ENCODE results near the gene NDEL1. TPM values are rescaled to one million over a fixed set of nuclear protein-coding genes. Genes with fewer than 3 reads are reported as not detected.

NDEL1 gene
- total and polyA plus RNA-seq, 4 donors = 25.2 to 101 (median 55.5) TPM

DNA sequence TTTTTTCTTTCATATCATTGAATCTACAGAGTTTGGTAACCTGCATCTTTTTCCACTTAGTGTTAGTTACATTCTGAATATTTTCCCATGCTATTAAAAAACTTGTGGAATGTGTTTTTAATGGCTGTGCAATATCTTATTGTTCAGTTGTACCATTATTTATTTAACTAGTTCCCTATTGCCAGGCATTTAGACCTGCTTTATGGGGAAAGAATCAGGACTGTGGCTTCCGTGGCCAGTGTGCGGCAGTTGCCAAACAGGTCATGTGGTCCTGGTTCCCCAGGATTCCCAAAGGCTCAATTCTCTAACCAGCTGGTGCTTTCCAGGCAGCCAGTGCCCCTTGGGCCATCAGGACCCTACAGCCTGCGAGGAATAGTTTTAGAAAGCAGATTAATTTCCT lies 30.8 kb downstream of the NDEL1 start:
- H3K36me3 ChIP-seq (ENCODE audit: control insufficient read depth in 4 of 4, insufficient read depth in 4 of 4, low read length in 4 of 4) = peaks cover 21 to 53% (median 30%) of the 10 kb centered on the region in 4 donors
- no peak overlapping the region for H3K27ac ChIP-seq (ENCODE audit: low read depth in 1 of 2, low read length in 1 of 2)

GRCh38 chr17:8466873-8467272 lies 31.2 kb downstream of the NDEL1 start:
- Histone ChIP-seq H3K27me3 (ENCODE audit: control insufficient read depth in 3 of 3, insufficient read depth in 3 of 3, low read length in 2 of 3) (no peaks in the 10 kb centered on the region), H3K36me3 (ENCODE audit: control insufficient read depth in 4 of 4, insufficient read depth in 4 of 4, low read length in 4 of 4) (peaks cover 21 to 55% (median 29%) of the 10 kb centered on the region in 4 donors), H3K4me3 (no peak overlapping the region), H3K9ac (ENCODE audit: insufficient read depth in 1 of 2, low read length in 2 of 2) (no peak overlapping the region), H3K4me1 (ENCODE audit: control insufficient read depth in 5 of 5, insufficient read depth in 5 of 5, low read length in 5 of 5) (peaks cover 0 to 14% (median 3%) of the 10 kb centered on the region in 5 donors), H3K9me3 (ENCODE audit: control insufficient read depth in 4 of 4, insufficient read depth in 3 of 4, low read length in 3 of 4) (no peaks in the 10 kb centered on the region), H3K27ac (ENCODE audit: low read depth in 1 of 2, low read length in 1 of 2) (no peak overlapping the region)
- no peak for TF ChIP-seq CTCF (IDR thresholded peaks at IDR 0.05; ENCODE audit: control extremely low read depth, extremely low read depth)
- WGBS, 2 donors = 93 to 94% methylated on average over 18 to 21 of the region's 21 CpGs
- DNase-seq (no peak), ATAC-seq (ENCODE audit: insufficient read depth, low FRiP score) (no peak)

More for the DNA sequence above, 30.8 kb downstream of the NDEL1 start:
- WGBS, 2 donors = 59 to 70% methylated on average over 3 of the region's 3 CpGs
- Histone ChIP-seq H3K9ac (ENCODE audit: insufficient read depth in 1 of 2, low read length in 2 of 2) (no peak overlapping the region), H3K4me3 (no peak overlapping the region), H3K9me3 (ENCODE audit: control insufficient read depth in 4 of 4, insufficient read depth in 3 of 4, low read length in 3 of 4) (no peaks in the 10 kb centered on the region), H3K27me3 (ENCODE audit: control insufficient read depth in 3 of 3, insufficient read depth in 3 of 3, low read length in 2 of 3) (no peaks in the 10 kb centered on the region), H3K4me1 (ENCODE audit: control insufficient read depth in 5 of 5, insufficient read depth in 5 of 5, low read length in 5 of 5) (peaks cover 0 to 17% (median 3%) of the 10 kb centered on the region in 5 donors)
- ATAC-seq (ENCODE audit: insufficient read depth, low FRiP score) = no peak
- TF ChIP-seq CTCF (IDR thresholded peaks at IDR 0.05; ENCODE audit: control extremely low read depth, extremely low read depth) = no peak
- DNase-seq = no peak

- no peak for TF ChIP-seq CTCF (IDR thresholded peaks at IDR 0.05; ENCODE audit: control extremely low read depth, extremely low read depth)
- WGBS, 2 donors = 74 to 80% methylated on average over 16 of the region's 16 CpGs
Measured at GRCh38 chr17:8467527-8467926, 31.8 kb downstream of the NDEL1 start.

DNA sequence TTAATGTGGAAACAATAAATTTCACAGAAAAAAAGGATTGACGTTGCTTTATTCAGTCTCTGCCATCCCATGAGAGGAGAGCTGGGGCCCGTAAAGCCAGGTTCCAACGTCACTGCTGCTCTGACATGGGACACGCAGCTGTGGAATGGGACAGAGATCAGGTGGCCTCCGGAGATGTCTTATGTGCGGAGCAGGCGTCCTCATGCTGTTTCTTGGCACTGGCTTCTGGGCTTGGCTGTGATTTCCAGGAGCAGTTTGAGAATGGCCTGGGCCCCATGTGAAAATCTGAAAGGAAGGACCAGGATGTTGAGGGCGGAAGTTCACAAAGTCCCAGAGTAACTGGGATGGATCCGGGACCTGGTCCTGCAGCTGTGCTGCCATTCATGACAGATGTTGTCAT lies 32.4 kb downstream of the NDEL1 start:
- peaks cover 16 to 50% (median 23%) of the 10 kb centered on the region in 4 donors for H3K36me3 ChIP-seq (ENCODE audit: control insufficient read depth in 4 of 4, insufficient read depth in 4 of 4, low read length in 4 of 4)

More at GRCh38 chr17:8467527-8467926, 31.8 kb downstream of the NDEL1 start:
- Histone ChIP-seq H3K9me3 (ENCODE audit: control insufficient read depth in 4 of 4, insufficient read depth in 3 of 4, low read length in 3 of 4) (no peaks in the 10 kb centered on the region), H3K4me1 (ENCODE audit: control insufficient read depth in 5 of 5, insufficient read depth in 5 of 5, low read length in 5 of 5) (peaks cover 0 to 13% (median 3%) of the 10 kb centered on the region in 5 donors), H3K27ac (ENCODE audit: low read depth in 1 of 2, low read length in 1 of 2) (no peak overlapping the region), H3K9ac (ENCODE audit: insufficient read depth in 1 of 2, low read length in 2 of 2) (no peak overlapping the region), H3K36me3 (ENCODE audit: control insufficient read depth in 4 of 4, insufficient read depth in 4 of 4, low read length in 4 of 4) (peaks cover 16 to 53% (median 25%) of the 10 kb centered on the region in 4 donors), H3K27me3 (ENCODE audit: control insufficient read depth in 3 of 3, insufficient read depth in 3 of 3, low read length in 2 of 3) (no peaks in the 10 kb centered on the region), H3K4me3 (no peak overlapping the region)
- DNase-seq = no peak
- ATAC-seq (ENCODE audit: insufficient read depth, low FRiP score) = no peak

More for the DNA sequence above, 32.4 kb downstream of the NDEL1 start:
- H3K27ac ChIP-seq (ENCODE audit: low read depth in 1 of 2, low read length in 1 of 2) = no peak overlapping the region
- H3K27me3 ChIP-seq (ENCODE audit: control insufficient read depth in 3 of 3, insufficient read depth in 3 of 3, low read length in 2 of 3) = no peaks in the 10 kb centered on the region
- H3K9ac ChIP-seq (ENCODE audit: insufficient read depth in 1 of 2, low read length in 2 of 2) = no peak overlapping the region
- no peak for ATAC-seq (ENCODE audit: insufficient read depth, low FRiP score)
- TF ChIP-seq CTCF (IDR thresholded peaks at IDR 0.05; ENCODE audit: control extremely low read depth, extremely low read depth) = no peak
- WGBS, 2 donors = 87 to 90% methylated on average over 9 of the region's 9 CpGs
- H3K9me3 ChIP-seq (ENCODE audit: control insufficient read depth in 4 of 4, insufficient read depth in 3 of 4, low read length in 3 of 4) = no peaks in the 10 kb centered on the region
- DNase-seq = peak in 1 of 3 donors; percentile 18
- no peak overlapping the region for H3K4me3 ChIP-seq
- H3K4me1 ChIP-seq (ENCODE audit: control insufficient read depth in 5 of 5, insufficient read depth in 5 of 5, low read length in 5 of 5) = peaks cover 0 to 12% (median 3%) of the 10 kb centered on the region in 5 donors
